ENCODE results near the gene AGFG2.

GRCh38 chr7:100540073-100540723, 1.2 kb downstream of the AGFG2 start:
- TF ChIP-seq CTCF (tag by site-specific recombination; IDR thresholded peaks at IDR 0.05) (no peak), ZFP3 (tag by site-specific recombination; IDR thresholded peaks at IDR 0.05; ENCODE audit: low read depth) (no peak)
